Transverse colon (tissue), 4 donors: ENCODE results near the gene TAS2R60. TPM values are rescaled to one million over a fixed set of nuclear protein-coding genes. Genes with fewer than 3 reads are reported as not detected.

Experiments
- DNase-seq: peaks from one replicate; pipeline ENCODE4 v3.0.0-alpha.2; 2019
- H3K27ac ChIP-seq, 4 donors: fragments of 200-600 bp; sonication (generic); 2 replicates each; pipeline ENCODE4 v1.5.1; 2016 to 2018; ENCODE audit warnings: inconsistent platforms in 4 of 4
- H3K27me3 ChIP-seq: fragments of 200-600 bp; sonication (generic); 2 replicates; pipeline ENCODE4 v1.5.1; 2017; ENCODE audit warnings: inconsistent platforms
- H3K36me3 ChIP-seq, 4 donors: fragments of 200-600 bp; sonication (generic); 2 replicates each; pipeline ENCODE4 v1.5.1; 2017 to 2019; ENCODE audit warnings: inconsistent platforms in 4 of 4
- H3K4me1 ChIP-seq, 4 donors: fragments of 200-600 bp; sonication (generic); 2 replicates each; pipeline ENCODE4 v1.5.1; 2017 to 2020; ENCODE audit warnings: inconsistent platforms in 4 of 4
- H3K4me3 ChIP-seq, 4 donors: fragments of 200-600 bp; sonication (generic); 1 replicate in 1 of 4; 2 replicates in 3 of 4; pipeline versions ENCODE4 v1.5.1 to v1.6.1; 2017 to 2019; ENCODE audit warnings: inconsistent platforms in 4 of 4
- H3K9me3 ChIP-seq, 2 donors: fragments of 200-600 bp; sonication (generic); 2 replicates each; pipeline ENCODE4 v1.5.1; 2017 to 2019; ENCODE audit warnings: inconsistent platforms in 2 of 2
- CTCF ChIP-seq, 5 experiments: fragments of 200-600 bp in 3 of 5; fragments of 450-650 bp in 2 of 5; sonication (generic) in 3 of 5; IDR thresholded peaks; 1 replicate in 2 of 5; 2 replicates in 3 of 5; pipeline ENCODE4 v1.5.1; 2016 to 2017; ENCODE audit warnings: antibody characterized with exemption in 5 of 5, inconsistent platforms in 3 of 5, mild to moderate bottlenecking in 2 of 5, moderate library complexity in 1 of 5
- EP300 ChIP-seq: sonication (generic); formaldehyde crosslinking; IDR thresholded peaks from one replicate; pipeline ENCODE4 v1.6.1; 2017; ENCODE audit warnings: antibody characterized with exemption, low read depth
- POLR2A ChIP-seq: fragments of 450-650 bp; IDR thresholded peaks from one replicate; pipeline ENCODE4 v1.6.1; 2016; ENCODE audit warnings: antibody characterized with exemption, mild to moderate bottlenecking, moderate library complexity
- POLR2AphosphoS5 ChIP-seq, 3 donors: sonication (generic); formaldehyde crosslinking; IDR thresholded peaks; one replicate each; pipeline ENCODE4 v1.6.1; 2016; ENCODE audit warnings: antibody characterized with exemption in 3 of 3
- WGBS, 2 donors: methylation state at CpG; one replicate each; pipeline ENCODE4 v1.1.5; 2018; ENCODE audit warnings: low coverage in 1 of 2; 5-methylcytosine and 5-hydroxymethylcytosine counted together
- in situ Hi-C, 4 donors: fragments of 200-750 bp; cut with MboI; loops; one replicate each; pipeline versions ENCODE4 v1.15.0 to v1.15.1; 2017; ENCODE audit warnings: low sequenced_read_pairs in 3 of 4, low pct_ligation_motif_present in 1 of 4, low pct_unique_long_range_greater_than_20kb in 1 of 4
- intact Hi-C: fragments of 100-400 bp; cut with DNase I; formaldehyde crosslinking; loops from one replicate; pipeline ENCODE4 v1.15.1; 2023; ENCODE audit warnings: low total_unique reads
- total RNA-seq, 4 donors: library from RNA; depleted of rRNA; stranded (reverse); fragments of >200 nt; gene quantifications; one replicate each; pipeline ENCODE4 v1.1.0, GENCODE V29; 2016

TAS2R60 gene
- total RNA-seq, 4 donors from 2014 or later, result not detected

GRCh38 chr7:143431109-143431508 is 12.1 kb upstream of the TAS2R60 start:
- Histone ChIP-seq H3K36me3 (no peaks in the 10 kb centered on the region), H3K9me3 (no peaks in the 10 kb centered on the region), H3K4me3 (no peak overlapping the region), H3K27me3 (no peaks in the 10 kb centered on the region), H3K4me1 (no peaks in the 10 kb centered on the region), H3K27ac (no peak overlapping the region)
- in situ Hi-C loops (loop anchor here in 1 of 4 donors (25.0 kb wide), 1 partner anchor 419 kb away; no protein-coding TSS in a partner anchor), intact Hi-C loops (no loop called here)
- WGBS, 2 donors, result 75 to 98% methylated on average over 2 of the region's 2 CpGs
- no peak for DNase-seq
- TF ChIP-seq POLR2AphosphoS5 (IDR thresholded peaks at IDR 0.05) (no peak), EP300 (no peak), CTCF (IDR thresholded peaks at IDR 0.05) (no peak), POLR2A (no peak)

- H3K36me3 ChIP-seq, result no peaks in the 10 kb centered on the region
- no peaks in the 10 kb centered on the region for H3K27me3 ChIP-seq
- in situ Hi-C loops, result loop anchor here in 1 of 4 donors (25.0 kb wide), 1 partner anchor 421 kb away; no protein-coding TSS in a partner anchor
- H3K9me3 ChIP-seq, result no peaks in the 10 kb centered on the region
- intact Hi-C loops, result no loop called here
- no peak for TF ChIP-seq POLR2A
- no peak for TF ChIP-seq POLR2AphosphoS5 (IDR thresholded peaks at IDR 0.05)
- TF ChIP-seq CTCF (IDR thresholded peaks at IDR 0.05), result no peak
- TF ChIP-seq EP300, result no peak
- H3K4me3 ChIP-seq, result no peak overlapping the region
- no peak for DNase-seq
- H3K4me1 ChIP-seq, result peaks cover 0 to 13% (median 6%) of the 10 kb centered on the region in 4 donors
- WGBS, 2 donors, result 92 to 98% methylated on average over 4 of the region's 4 CpGs
- no peak overlapping the region for H3K27ac ChIP-seq
Measured at GRCh38 chr7:143433759-143434158, 9.5 kb upstream of the TAS2R60 start.

- in situ Hi-C loops, result loop anchor here in 1 of 4 donors (25.0 kb wide), 1 partner anchor 422 kb away; no protein-coding TSS in a partner anchor
- 70 to 73% methylated on average over 2 to 9 of the region's 9 CpGs for WGBS, 2 donors
- Histone ChIP-seq H3K27ac (no peak overlapping the region), H3K4me3 (no peak overlapping the region), H3K9me3 (no peaks in the 10 kb centered on the region), H3K36me3 (no peaks in the 10 kb centered on the region), H3K4me1 (peaks cover 0 to 13% (median 6%) of the 10 kb centered on the region in 4 donors), H3K27me3 (no peaks in the 10 kb centered on the region)
- TF ChIP-seq EP300 (no peak), POLR2AphosphoS5 (IDR thresholded peaks at IDR 0.05) (no peak), POLR2A (no peak), CTCF (IDR thresholded peaks at IDR 0.05) (no peak)
- intact Hi-C loops, result no loop called here
- peak; percentile 53 for DNase-seq
Measured at GRCh38 chr7:143434660-143435059, 8.6 kb upstream of the TAS2R60 start.

- 73 to 78% methylated on average over 2 of the region's 2 CpGs for whole genome bisulfite sequencing, 2 donors
- no peak overlapping the region for H3K4me3 ChIP-seq
- in situ Hi-C loops (loop anchor here in 1 of 4 donors (25.0 kb wide), 1 partner anchor 423 kb away; no protein-coding TSS in a partner anchor), intact Hi-C loops (no loop called here)
- DNase-seq, result no peak
- H3K36me3 ChIP-seq, result no peaks in the 10 kb centered on the region
- no peaks in the 10 kb centered on the region for H3K9me3 ChIP-seq
- no peaks in the 10 kb centered on the region for H3K27me3 ChIP-seq
- no peak for TF ChIP-seq CTCF (IDR thresholded peaks at IDR 0.05)
- no peak for TF ChIP-seq POLR2AphosphoS5 (IDR thresholded peaks at IDR 0.05)
- no peak for TF ChIP-seq EP300
- no peak for TF ChIP-seq POLR2A
- no peak overlapping the region for H3K27ac ChIP-seq
- H3K4me1 ChIP-seq, result peaks cover 0 to 13% (median 6%) of the 10 kb centered on the region in 4 donors
Measured at GRCh38 chr7:143435266-143435665, 8.0 kb upstream of the TAS2R60 start.
